HG03045 (cell line): Measurements from ENCODE around the gene CRP.
"Not testable (repeated sequence)": the region's sequence is repeated elsewhere in the genome, so short reads cannot be mapped to it uniquely, and the experiment has no call there.

Experiments
- ATAC-seq: cut with Tn5 transposase; IDR thresholded peaks from one replicate; pipeline ENCODE4 v1.9.1; 2021; ENCODE audit warnings: mild to moderate bottlenecking, moderate library complexity; ENCODE audit not compliant: unreplicated experiment

Gene CRP, protein sequence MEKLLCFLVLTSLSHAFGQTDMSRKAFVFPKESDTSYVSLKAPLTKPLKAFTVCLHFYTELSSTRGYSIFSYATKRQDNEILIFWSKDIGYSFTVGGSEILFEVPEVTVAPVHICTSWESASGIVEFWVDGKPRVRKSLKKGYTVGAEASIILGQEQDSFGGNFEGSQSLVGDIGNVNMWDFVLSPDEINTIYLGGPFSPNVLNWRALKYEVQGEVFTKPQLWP

DNA sequence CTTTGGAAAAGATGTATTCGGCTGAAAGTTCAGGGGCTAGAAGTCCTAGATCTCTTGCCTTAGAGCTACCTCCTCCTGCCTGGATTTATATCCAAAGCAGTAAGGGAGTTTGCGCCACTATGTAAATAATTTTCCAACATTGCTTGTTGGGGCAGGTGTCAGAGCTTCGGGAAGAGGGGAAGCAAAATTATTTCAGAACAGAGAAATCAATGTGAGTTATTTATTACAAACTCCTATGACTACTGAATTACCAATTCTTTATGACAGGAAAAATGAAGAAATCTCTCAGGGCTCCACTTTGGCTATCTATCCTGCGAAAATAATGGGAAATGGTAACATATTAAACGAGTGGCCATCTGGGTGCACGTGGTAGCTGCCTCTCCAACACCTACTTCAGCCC lies at the start of gene CRP:
Gene CRP (minus strand): TSS at position 61 of the 400 bp plus-strand sequence. CDS start 104 bp downstream, outside the sequence.
- ATAC-seq: no peak

DNA sequence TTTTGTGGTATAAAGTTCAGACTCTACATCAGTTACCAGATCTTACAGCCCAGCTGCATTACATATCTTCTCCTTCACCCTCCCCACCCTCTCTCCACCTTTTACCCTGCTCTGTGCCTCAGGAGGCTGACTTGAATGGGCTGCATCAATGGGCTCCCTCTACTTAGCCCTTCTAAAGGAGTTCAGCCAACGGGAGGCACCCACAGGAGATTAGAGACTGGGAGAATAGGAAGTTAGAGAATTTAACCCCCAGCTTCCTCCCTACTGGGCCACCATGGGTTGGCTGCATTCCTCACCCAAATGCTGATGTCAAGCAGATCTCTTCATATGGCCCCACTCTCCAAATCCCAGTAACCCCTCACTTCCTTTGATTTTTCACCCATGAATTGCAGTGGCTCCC lies 49.3 kb upstream of the CRP start:
- ATAC-seq: no peak

DNA sequence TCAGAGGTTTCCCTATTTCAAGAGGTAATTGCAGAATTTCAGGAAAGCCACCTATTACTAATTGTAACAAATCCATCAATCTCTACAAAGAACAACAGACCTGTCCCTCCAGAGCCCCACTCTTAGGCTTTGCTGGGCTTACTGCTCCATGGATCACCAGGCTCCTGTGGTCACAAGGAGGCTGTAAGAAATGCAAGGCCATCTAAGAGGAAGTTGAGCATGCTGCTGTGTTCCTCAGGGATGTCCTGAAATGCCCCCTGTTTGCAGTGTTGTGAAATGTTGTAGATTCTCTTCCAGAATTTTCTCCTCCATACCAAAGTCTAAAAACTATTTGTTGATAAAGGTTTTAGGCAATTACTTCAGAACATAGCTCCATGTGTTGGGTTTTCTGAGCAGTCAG lies 42.0 kb upstream of the CRP start:
- ATAC-seq: no peak

DNA sequence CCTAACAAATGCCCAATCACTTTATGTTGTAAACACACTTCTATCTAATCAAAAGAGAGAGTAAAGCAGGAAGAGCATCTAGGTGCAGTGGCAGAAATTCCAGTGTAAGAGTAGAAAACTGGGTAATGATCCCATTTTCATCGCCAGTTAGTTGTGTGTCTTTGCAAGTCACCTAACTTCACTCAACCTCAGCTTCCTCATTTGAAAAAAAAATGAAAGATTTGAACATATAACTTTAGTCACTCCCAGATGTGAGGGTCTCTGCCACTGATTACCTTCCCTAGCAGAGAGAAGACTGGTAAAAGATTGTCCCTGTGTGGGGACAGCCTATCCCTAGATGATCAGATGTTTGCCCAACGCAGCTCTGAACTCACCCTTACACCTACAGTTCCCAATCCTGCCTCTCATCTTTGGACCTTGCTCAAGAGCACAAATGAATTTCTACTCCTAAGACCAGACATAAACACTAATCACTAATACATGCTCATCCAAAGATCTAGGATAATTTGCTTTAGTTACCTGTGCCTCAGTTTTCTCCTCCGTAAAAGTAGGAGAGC lies 41.1 kb upstream of the CRP start:
- no peak for ATAC-seq

DNA sequence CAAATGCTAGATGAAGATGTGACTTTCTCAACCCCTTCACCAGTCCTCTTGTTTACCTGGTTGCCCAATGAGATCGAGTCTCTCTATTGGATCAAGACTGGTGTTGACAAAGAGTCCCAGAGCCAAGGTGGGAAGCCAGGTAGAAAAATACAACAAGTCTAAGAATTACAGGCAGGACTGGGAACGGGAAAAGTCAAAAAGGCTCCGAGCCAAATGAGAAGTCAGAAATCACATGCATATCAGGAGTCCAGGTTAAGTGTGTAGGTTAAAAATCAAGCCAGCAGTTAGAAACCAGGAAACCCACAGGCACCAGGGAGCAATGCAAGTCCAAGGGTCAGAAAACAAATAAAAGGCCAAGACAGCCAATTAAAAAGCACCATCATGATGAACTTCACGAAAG lies 39.0 kb upstream of the CRP start:
- ATAC-seq: no peak

DNA sequence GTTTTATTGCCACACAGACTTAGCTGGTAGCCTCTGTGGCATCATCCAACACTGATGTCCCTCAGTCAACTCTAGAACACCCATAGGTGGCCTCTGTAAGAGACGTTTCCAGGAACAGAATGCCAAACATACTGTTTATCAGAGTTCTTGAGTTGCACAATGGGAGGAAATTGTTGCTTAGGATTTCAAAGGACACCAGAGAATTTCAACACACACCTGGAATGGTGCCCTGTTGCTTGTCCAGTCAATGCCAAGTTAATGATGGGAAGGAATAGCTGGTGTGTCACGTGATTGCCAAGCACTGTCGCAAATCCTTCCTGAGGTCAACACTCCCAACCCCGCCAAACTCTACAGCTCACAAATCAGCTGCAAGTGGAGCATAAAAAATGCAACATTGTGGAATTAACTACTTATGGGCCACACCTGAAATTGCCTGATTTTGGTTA lies 37.8 kb upstream of the CRP start:
- no peak for ATAC-seq

DNA sequence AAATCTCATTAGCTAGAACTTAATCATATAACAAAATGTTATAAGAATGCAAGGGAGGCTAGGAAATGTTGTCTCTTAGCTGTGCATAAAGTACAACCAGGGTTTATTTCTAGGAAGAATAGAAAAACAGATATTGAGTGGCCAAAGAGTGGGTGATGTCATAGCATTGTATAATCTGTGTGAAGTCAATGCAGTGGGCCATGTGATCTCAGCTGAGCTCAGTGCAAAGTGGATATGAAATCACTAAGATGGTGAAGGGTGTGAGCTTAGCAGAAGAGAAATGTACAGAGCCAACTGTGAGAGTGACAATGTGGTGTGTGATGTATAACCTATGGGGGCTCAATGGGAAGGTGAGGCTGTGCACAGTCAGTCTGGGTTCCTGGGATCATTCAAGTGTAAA lies 36.6 kb upstream of the CRP start:
- ATAC-seq: no peak

DNA sequence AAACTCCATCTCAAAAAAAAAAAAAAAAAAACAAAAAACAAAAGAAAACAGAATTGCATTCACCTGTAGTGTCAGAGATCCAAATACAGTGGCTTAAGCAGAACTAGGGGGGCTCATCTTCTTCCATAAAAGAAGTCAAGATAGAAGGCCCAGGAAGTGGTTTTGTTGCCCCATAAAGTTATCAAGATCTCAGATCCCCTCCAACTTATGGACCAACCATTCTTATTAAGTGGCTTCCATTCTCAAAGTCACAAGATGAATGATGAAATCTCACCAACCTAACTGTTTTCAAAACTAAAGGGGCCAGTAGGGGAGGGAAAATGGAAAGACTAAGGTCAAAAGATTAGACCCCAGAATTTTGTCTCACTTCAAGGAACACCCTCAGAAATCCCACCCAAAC lies 36.2 kb upstream of the CRP start:
- no peak for ATAC-seq

DNA sequence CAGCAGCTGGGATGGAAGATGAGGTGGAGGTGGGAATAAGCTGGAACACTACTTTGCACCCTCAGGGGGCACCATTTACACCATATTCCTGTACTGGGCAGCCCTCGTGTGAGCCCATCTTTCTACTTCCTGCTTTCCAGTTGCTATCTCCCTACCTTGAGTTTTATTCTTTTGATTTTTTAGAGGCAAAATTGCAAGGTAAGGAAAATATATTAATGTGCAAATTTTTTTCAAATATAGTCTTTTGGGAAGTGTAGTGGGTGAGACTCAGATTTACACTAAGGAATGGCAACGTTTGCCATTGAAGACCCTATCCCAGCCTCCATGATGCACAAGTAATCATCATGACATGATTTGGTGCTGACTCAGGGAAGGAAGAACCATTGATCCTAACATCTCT lies 35.2 kb upstream of the CRP start:
- no peak for ATAC-seq

DNA sequence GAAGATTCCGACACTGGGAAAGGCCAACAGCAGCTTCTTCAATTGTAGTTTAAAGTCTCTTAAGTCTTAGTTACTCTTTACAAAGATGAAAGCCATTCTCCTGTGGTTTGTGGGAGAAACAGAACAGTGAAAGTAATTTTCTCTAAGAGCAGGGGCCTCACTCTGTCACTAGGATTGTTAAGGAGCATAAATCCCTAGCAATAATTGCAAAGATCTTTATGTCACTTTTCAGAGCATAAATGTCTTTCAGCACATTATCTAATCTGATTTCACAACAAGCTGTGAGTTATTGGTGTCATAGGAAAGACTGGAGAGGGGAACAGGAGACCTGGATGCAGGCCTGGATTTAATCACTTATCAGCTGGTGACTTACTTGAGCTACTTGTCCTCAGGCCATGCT lies 34.0 kb upstream of the CRP start:
- no peak for ATAC-seq

DNA sequence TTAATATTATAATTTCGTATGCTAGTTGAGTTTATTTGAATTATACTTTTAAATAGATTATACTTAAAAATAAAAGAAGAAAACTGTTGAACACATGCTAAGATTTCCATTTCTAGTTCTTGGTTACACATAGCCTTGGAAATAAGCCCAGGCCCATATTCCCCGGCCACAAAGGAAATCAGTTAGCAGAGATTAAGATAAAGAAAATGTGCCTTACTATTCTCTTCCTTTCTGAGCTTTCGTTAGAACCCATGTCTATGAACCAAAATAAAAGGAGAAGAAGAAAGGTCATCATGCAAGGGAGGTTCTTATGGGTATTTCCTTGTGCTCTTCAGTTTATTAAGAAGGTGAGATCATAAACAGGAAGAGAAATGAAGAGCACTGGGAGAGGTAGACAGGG lies 32.3 kb upstream of the CRP start:
- no peak for ATAC-seq

DNA sequence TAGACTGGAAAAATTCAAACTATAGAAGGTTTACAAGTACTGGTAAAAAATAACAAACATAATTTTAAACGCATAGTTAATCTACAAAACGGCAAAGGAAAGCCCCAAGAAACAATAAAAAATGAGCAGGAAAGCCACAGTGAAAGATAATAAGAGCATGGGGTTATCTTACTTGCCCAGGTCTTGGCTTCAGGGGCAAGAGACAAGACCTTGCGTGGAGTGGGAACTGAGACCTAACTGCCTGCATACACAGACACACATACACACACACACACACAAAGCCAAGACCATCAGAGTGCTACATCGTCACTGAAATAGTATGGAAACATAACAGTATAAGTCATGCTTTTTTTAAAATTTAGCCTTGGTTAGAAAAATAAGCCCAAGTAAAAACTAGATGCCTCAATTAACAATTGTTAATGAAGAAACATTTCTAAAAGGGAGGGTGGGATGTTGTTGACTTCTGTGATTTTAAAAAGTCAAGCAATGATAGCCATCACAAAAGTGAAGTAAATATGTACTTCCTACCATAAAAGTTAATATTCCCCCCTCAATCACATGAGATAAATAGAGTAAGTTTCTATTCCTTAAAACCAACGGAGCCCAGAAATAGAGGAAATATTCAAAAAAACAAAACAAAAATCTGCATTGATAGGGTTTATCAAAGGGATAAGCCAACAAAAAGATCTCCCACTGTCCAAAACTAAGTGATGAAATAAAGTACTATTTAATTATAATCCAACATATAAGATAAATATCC lies 29.4 kb upstream of the CRP start:
- ATAC-seq: no peak

DNA sequence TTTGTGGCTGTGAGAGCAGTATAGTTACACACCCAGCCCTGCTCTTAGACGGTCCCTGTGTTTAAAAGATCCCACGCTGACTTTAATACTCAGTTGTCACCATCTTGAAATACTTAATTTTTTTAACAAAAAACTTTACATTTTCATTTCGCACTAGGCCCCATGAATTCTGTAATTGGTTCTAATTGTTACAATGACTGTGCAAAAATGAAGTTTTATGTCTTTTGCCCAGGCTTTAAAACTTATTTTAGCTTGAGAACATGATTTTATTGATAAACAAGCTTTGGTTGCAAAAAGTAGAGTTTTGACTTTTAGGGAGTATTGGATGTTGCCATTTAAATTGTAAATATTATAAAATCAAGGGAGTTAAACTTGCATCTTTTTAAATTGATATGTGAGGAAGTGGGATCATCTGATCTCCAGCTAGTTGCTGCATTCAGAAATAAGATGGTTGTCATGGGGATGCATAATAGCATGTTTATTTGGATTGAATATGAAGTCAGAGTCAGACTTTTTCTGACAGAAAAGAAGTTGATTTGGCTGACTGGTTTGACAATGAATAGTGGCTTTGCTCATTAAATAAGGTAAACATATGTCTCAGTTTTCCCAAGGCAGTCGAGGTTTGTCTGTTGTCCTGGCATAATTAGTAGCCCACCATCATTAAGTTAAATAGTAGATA lies 23.0 kb upstream of the CRP start:
- ATAC-seq: no peak

DNA sequence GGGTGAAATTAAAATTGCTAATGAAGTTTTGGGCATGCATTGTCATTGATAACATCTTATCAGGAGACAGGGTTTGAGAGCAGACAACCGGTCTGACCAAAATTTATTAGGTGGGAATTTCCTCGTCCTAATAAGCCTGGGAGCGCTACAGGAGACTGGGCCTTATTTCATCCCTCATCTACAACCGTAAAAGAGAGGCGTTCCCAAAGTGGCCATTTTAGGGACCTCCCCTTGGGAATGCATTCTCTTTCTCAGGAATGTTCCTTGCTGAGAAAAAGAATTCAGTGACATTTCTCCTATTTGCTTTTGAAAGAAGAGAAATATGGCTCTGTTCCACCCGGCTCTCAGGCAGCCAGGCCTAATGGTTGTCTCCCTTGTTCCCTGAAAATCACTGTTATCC lies 8.8 kb upstream of the CRP start:
- not testable (repeated sequence) for ATAC-seq

DNA sequence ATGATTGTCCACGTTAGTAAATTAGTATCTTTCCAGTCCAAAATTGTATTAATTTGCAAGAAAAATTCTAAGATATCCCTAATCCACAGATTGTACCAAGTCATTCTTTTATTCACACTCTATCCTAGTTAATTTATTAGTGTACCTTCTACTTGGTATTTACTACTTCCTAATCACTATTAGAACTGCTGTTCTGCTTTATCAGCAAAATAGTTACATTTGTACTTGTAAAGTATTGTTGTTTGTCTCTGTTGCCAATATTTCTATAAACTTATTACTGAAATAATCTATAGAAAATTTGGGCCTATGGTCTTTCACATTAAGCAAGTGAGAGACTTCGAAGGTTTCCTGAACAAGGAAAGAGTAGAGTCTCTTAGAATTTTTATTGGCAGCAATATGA lies 5.6 kb upstream of the CRP start:
- ATAC-seq: no peak

DNA sequence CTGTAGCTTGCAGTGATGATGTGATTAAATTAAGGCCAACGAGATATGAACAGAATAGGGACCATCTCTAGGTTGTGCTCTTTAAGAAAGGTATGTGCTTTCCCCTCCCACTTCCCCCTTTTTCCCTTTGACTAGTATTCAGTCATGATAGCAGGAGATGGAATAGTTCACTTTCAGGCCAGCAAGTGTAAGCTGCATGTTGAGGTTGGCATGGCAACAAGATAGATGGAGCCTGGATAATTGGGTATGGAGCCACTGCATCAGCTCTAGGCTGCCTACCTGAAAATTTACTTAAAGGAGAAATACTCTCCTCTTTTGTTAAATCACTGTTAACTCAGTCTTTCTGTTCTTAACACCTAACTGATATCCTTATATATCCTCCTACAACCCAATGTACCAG lies 1.5 kb upstream of the CRP start:
- no peak for ATAC-seq

DNA sequence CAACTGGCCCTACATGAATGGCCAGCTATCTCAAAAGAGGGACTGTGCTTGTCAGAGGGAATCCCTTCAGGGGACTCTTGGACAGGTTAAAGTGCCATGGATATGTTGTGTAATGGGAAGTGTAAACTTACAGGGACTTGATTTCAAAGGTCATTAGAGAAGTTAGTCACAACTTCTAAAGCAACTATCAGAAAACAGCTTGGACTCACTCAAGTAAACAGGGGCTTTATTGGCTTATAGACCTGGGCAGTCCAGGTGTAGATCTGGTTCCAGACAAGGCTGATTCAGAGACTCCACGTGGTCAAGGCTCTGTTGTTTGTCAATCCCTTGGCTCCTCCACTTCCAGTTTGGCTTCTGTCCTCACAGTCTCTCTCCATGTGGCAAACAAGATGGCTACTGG lies 2.3 kb downstream of the CRP start:
- ATAC-seq: no peak

DNA sequence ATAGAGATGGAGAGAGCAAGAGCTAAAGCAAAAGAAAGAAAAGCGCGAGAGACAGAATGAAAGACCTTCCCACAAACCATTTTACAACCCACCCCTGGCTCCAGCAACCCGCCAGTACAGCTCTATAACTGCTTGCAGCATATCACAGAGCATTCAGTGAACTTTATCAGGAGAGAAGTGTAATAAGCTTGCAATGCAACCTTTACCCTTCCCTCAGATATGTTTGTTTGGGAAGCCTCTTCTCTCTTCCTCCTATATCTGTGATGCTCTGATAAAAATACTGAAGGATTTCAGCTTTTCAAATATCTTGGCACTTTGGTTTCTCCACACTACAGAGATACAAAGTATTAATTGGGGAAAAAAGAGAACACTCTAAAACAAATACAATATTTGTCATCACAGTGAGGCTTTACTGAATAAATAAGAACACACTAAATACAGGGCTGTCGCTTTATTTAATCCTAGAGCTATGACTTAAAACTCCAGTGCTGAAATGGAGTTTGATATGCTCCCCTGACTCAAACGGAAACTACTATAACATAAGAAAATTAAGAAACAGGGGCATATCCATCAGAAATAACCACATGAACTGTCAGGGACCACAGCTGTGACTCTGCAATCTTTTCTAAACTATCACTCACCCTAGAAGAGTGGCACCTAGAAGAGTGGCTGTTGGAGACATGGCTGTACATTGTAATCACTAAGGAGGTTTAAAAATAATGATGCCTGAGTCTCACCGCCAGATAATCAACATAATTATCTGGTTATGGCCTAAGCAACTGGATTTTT lies 6.7 kb downstream of the CRP start:
- ATAC-seq: no peak

DNA sequence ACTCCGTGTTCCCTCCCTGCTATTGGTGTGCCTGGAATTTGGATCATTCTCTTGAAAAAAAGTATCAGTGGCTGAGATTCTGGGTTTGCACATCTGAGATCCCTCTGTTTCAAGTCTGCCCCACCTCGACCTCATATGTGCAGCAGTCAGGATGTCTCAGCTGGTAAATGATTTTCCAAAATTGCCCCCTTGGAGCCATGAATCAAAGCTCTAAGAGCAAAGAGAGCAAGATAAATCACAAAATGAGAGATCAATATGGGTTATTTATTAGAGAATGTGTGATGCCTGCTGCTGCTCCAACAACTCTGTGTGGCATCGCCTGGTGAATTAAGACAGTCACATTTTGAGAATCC lies 8.5 kb downstream of the CRP start:
- ATAC-seq: no peak

DNA sequence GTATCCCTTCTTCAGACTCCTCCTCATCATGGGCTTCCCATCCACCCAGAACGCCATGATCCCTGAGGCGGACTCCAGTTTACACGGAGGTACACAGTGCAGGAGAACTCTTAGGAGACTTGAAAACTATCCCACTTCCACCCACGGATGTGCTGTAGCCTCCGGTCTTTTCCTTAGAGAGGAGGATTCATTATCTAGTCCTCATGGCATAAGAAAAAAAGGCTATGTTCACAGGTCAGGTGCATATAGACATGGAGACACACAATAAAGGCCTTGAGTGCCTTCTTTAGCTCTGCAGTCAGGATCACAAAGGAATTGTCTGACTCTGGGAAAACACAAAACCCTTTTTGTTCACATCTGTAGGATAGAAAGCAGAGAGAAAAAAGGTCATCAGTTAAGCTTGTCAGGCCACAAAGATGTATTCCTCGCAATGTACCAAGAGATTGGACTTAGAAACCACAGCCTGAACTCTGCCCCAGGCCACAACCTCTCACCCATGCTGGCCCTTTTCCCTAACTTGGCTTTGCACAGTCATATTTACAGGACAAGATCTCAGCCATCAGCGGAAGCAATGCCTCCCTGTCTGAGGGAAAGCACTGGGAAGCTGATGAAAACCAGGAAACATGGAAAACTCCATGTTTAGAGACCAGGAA lies 9.0 kb downstream of the CRP start:
- no peak for ATAC-seq

DNA sequence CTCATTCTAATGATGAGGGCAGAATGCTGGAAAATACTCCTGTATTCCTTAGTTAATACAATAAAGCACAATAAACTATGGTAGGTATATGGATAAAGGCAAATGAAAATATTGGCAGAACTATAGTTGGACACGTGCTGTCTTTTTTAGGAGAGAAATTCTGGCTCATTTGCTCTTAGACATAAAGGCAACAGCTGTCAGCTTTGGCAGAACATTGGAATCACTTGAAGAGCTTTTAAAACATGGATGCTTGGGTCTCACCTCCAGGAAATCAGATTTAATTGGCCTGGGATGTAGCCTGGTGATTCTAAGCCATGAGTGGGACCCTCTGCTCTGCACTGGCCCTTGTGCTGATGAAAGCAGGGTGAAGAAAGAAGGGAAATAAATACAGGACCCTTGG lies 9.9 kb downstream of the CRP start:
- ATAC-seq: no peak
